ENCODE measurements around the gene CIB4.

GRCh38 chr2:26672818-26673393, 31.7 kb upstream of the CIB4 start:
- no peak for TF ChIP-seq CTCF (conservative IDR thresholded peaks at IDR 0.05)
- TF ChIP-seq EZH2 (IDR thresholded peaks at IDR 0.05; ENCODE audit: low read depth): no peak

All from PC-9 (cell line).